Lower leg skin (tissue), 4 donors: ENCODE data around the gene ANO7. TPM values are rescaled to one million over a fixed set of nuclear protein-coding genes. Genes with fewer than 3 reads are reported as not detected.

Source experiments
- DNase-seq, 2 donors: peaks; one replicate each; pipeline ENCODE4 v3.0.0-alpha.2; 2019; ENCODE audit warnings: low spot score in 2 of 2
- H3K4me3 ChIP-seq: fragments of 200-600 bp; sonication (generic); 2 replicates; pipeline ENCODE4 v1.5.1; 2017; ENCODE audit warnings: mild to moderate bottlenecking, low read depth; ENCODE audit not compliant: poor library complexity, severe bottlenecking
- POLR2A ChIP-seq, 2 donors: fragments of 450-650 bp; IDR thresholded peaks; one replicate each; pipeline ENCODE4 v1.6.1; 2016 to 2017; ENCODE audit warnings: antibody characterized with exemption in 2 of 2, mild to moderate bottlenecking in 1 of 2, moderate library complexity in 1 of 2
- WGBS, 2 donors: methylation state at CpG; one replicate each; pipeline ENCODE4 v1.1.5; 2018; 5-methylcytosine and 5-hydroxymethylcytosine counted together
- intact Hi-C: fragments of 100-400 bp; cut with DNase I; formaldehyde crosslinking; loops from one replicate; pipeline ENCODE4 v1.15.0; 2023; ENCODE audit warnings: low total_unique reads
- total RNA-seq, 4 donors: library from RNA; depleted of rRNA; stranded (reverse); fragments of >200 nt; gene quantifications; one replicate each; pipeline ENCODE4 v1.1.0, GENCODE V29; 2016
- TF ChIP-seq, protein P1 (sequence below), 3 donors: fragments of 450-650 bp; IDR thresholded peaks; one replicate each; pipeline ENCODE4 v1.5.1; 2016; ENCODE audit warnings: antibody characterized with exemption in 3 of 3, mild to moderate bottlenecking in 3 of 3, moderate library complexity in 2 of 3

Gene ANO7, protein sequence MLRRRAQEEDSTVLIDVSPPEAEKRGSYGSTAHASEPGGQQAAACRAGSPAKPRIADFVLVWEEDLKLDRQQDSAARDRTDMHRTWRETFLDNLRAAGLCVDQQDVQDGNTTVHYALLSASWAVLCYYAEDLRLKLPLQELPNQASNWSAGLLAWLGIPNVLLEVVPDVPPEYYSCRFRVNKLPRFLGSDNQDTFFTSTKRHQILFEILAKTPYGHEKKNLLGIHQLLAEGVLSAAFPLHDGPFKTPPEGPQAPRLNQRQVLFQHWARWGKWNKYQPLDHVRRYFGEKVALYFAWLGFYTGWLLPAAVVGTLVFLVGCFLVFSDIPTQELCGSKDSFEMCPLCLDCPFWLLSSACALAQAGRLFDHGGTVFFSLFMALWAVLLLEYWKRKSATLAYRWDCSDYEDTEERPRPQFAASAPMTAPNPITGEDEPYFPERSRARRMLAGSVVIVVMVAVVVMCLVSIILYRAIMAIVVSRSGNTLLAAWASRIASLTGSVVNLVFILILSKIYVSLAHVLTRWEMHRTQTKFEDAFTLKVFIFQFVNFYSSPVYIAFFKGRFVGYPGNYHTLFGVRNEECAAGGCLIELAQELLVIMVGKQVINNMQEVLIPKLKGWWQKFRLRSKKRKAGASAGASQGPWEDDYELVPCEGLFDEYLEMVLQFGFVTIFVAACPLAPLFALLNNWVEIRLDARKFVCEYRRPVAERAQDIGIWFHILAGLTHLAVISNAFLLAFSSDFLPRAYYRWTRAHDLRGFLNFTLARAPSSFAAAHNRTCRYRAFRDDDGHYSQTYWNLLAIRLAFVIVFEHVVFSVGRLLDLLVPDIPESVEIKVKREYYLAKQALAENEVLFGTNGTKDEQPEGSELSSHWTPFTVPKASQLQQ
- total RNA-seq: under 1 TPM; 0.19 to 0.67 (median 0.35) TPM

DNA sequence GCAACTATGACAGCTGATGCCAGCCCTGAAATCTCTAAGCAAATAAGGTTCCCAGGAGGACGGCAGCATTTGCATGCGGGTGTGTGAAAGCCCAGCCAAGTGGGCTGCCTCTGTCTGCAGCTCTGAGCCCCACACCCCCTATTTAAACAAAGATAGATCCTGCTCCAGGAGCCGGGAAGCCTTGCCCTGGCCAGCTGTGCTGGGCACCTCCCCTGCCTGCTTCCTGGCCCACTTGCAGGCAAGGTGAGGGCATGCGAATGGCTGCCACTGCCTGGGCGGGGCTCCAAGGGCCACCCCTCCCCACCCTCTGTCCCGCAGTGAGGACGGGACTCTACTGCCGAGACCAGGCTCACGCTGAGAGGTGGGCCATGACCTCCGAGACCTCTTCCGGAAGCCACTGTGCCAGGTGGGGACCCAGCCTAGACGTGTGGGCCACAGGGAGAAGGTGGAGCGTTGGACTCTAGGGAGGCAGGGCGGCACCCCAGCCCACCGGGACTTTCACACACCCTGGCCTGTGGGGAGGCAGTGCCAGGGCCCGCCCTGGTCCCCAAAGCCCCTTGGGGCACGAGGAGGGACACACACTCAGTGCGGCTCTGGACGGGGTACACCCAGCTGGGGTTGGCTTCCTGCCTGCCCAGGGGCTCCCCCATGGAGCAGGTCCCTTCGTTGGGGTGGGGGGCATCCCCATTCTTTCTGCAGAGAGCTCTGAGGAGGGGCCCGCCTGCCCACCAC lies at the start of gene ANO7:
ANO7 (plus strand) TSS at position 317 of the 732 bp plus-strand sequence. CDS start 1,387 bp downstream, outside the sequence.
- TF ChIP-seq, protein P1, sequence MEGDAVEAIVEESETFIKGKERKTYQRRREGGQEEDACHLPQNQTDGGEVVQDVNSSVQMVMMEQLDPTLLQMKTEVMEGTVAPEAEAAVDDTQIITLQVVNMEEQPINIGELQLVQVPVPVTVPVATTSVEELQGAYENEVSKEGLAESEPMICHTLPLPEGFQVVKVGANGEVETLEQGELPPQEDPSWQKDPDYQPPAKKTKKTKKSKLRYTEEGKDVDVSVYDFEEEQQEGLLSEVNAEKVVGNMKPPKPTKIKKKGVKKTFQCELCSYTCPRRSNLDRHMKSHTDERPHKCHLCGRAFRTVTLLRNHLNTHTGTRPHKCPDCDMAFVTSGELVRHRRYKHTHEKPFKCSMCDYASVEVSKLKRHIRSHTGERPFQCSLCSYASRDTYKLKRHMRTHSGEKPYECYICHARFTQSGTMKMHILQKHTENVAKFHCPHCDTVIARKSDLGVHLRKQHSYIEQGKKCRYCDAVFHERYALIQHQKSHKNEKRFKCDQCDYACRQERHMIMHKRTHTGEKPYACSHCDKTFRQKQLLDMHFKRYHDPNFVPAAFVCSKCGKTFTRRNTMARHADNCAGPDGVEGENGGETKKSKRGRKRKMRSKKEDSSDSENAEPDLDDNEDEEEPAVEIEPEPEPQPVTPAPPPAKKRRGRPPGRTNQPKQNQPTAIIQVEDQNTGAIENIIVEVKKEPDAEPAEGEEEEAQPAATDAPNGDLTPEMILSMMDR (IDR thresholded peaks at IDR 0.05): no peak
- no peak for TF ChIP-seq POLR2A (IDR thresholded peaks at IDR 0.05)
- intact Hi-C loops: no loop called here
- no peak for DNase-seq
- 47 to 56% methylated on average over 9 to 16 of the region's 21 CpGs for WGBS, 2 donors
- H3K4me3 ChIP-seq: no peak within 1 kb of the TSS

- WGBS, 2 donors: 90 to 91% methylated on average over 22 to 24 of the region's 24 CpGs
- intact Hi-C loops: no loop called here
- TF ChIP-seq, protein P1 (IDR thresholded peaks at IDR 0.05): no peak
- no peak for TF ChIP-seq POLR2A (IDR thresholded peaks at IDR 0.05)
- DNase-seq: no peak
- H3K4me3 ChIP-seq: no peak overlapping the region
These were observed 48.7 kb upstream of the ANO7 start for GRCh38 chr2:241139531-241140444.

DNA sequence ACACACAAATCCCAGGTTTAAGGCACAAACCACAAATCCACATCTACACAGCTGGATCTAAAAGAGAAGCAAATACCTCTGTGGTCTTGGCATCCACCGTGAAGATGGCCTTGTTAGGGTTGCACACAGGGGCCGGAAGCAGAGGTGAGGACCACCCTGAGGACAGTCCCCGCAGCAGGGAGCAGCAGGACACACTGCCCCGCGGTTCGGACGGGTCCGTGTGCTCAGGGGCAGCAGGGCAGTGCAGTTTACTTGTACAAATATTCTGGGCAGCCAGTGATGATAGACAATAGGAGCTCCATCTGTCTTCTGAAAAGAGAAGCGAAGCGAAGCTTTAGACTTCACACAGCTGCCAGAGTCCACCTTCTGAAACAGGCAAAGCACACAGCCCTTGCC lies 48.0 kb upstream of the ANO7 start:
- H3K4me3 ChIP-seq: no peak overlapping the region
- intact Hi-C loops: no loop called here
- no peak for DNase-seq
- TF ChIP-seq, protein P1 (IDR thresholded peaks at IDR 0.05): no peak
- TF ChIP-seq POLR2A (IDR thresholded peaks at IDR 0.05): no peak
- 95 to 97% methylated on average over 10 of the region's 10 CpGs for WGBS, 2 donors

DNA sequence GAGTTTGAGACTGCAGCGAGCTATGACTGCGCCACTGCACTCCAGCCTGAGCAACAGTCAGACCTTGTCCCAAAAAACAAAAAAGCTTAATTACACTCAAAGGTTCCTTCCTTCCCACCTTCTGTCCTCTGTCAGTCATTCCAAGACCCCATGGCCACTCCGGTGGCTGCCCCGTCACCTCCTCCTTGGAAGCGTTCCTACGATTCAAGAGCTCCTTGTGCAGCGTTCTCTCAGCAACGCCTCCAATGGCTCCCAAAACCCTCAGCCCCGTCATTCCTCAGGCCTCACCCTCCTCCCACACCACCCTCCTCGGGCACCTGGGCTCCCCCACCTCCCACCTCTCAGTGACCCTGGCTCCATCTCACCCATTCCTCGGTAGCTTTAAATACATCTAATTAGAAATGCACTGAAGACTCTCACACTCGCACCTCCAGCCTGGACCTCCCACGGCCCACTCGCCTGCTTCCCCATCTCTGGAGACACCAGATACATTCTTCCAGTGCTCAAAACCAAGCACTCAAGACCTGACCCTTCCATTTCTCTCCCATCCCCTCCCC lies 47.2 kb upstream of the ANO7 start:
- no peak for DNase-seq
- intact Hi-C loops: no loop called here
- no peak for TF ChIP-seq POLR2A (IDR thresholded peaks at IDR 0.05)
- TF ChIP-seq, protein P1 (IDR thresholded peaks at IDR 0.05): no peak
- H3K4me3 ChIP-seq: no peak overlapping the region
- WGBS, 2 donors: 95 to 96% methylated on average over 14 of the region's 14 CpGs
